Measurements from ENCODE around the gene SDSL.

DNA sequence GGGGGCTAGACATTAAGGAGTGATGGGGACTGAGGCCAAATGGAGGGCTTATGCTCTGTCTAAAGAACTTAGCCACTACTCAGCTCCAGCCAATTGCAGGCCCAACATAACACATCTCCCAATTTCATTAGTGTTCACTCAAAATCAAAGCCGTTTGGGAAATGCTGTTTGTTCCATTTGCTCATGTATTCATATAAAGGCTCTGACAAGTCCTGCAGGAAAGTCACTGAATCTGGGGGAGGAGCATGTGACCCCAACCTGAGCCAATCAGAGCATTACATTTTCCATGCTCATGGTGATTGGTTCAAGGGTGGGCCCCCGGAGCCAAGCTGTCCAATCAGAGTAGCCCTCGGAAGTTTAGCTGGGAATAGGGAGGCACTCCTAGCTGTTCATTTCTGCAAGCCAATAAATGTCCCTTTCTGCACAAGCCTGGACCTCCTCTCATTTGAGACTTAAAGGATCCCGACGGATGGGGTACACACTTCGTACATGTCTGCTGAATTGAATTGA, 20.9 kb downstream of the SDSL start:
- TF ChIP-seq, protein P1, sequence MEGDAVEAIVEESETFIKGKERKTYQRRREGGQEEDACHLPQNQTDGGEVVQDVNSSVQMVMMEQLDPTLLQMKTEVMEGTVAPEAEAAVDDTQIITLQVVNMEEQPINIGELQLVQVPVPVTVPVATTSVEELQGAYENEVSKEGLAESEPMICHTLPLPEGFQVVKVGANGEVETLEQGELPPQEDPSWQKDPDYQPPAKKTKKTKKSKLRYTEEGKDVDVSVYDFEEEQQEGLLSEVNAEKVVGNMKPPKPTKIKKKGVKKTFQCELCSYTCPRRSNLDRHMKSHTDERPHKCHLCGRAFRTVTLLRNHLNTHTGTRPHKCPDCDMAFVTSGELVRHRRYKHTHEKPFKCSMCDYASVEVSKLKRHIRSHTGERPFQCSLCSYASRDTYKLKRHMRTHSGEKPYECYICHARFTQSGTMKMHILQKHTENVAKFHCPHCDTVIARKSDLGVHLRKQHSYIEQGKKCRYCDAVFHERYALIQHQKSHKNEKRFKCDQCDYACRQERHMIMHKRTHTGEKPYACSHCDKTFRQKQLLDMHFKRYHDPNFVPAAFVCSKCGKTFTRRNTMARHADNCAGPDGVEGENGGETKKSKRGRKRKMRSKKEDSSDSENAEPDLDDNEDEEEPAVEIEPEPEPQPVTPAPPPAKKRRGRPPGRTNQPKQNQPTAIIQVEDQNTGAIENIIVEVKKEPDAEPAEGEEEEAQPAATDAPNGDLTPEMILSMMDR (IDR thresholded peaks at IDR 0.05 in 4 of 5, conservative IDR thresholded peaks at IDR 0.05 in 1 of 5) = no peak
- no peak for TF ChIP-seq POLR2A (IDR thresholded peaks at IDR 0.05)

Data from gastrocnemius medialis (tissue), 4 donors.